ENCODE measurements around the gene LPCAT3. TPM values are rescaled to one million over a fixed set of nuclear protein-coding genes. Genes with fewer than 3 reads are reported as not detected.

Gene LPCAT3
- total and polyA plus RNA-seq, 2 of the 13 experiments (the other 11 are each of a cell fraction or from before 2014, with no cell fraction given): 44.5 to 64.3 TPM

GRCh38 chr12:6944381-6945186, 73.7 kb downstream of the LPCAT3 start (continued):
- peak; percentile 73 for TF ChIP-seq ZNF883 (CRISPR knock-in tag; IDR thresholded peaks at IDR 0.05; ENCODE audit: not compliant biosample characterization)
- peak; percentile 29; the same call in 1 of the 2 replicates for TF ChIP-seq HNF4A (CRISPR knock-in tag; IDR thresholded peaks at IDR 0.05)
- peak; percentile 75 for TF ChIP-seq RXRB (CRISPR knock-in tag; IDR thresholded peaks at IDR 0.05; ENCODE audit: borderline replicate concordance)
- peak; percentile 72; the same call in 1 of the 2 replicates for TF ChIP-seq ZNF180 (CRISPR knock-in tag; IDR thresholded peaks at IDR 0.05; ENCODE audit: borderline replicate concordance, low read depth)
- TF ChIP-seq E2F2 (CRISPR knock-in tag; IDR thresholded peaks at IDR 0.05; ENCODE audit: borderline replicate concordance): peak; percentile 98; the same call in 1 of the 2 replicates
- TF ChIP-seq PHF8 (CRISPR knock-in tag; IDR thresholded peaks at IDR 0.05): peak; percentile 34; the same call in 1 of the 2 replicates
- 0 out of 2 replicates have a peak, but pooled peaks have one; percentile 33 for TF ChIP-seq MEIS2 (CRISPR knock-in tag; IDR thresholded peaks at IDR 0.05)
- TF ChIP-seq FOXP4 (CRISPR knock-in tag; IDR thresholded peaks at IDR 0.05): peak; percentile 60; the same call in 1 of the 2 replicates
- TF ChIP-seq HES4 (CRISPR knock-in tag; IDR thresholded peaks at IDR 0.05; ENCODE audit: borderline replicate concordance): peak; percentile 19; the same call in 1 of the 2 replicates
- TF ChIP-seq ZFP82 (CRISPR knock-in tag; IDR thresholded peaks at IDR 0.05; ENCODE audit: borderline replicate concordance): no peak
- TF ChIP-seq ZNF264 (CRISPR knock-in tag; IDR thresholded peaks at IDR 0.05): no peak
- TF ChIP-seq ZNF772 (CRISPR knock-in tag; IDR thresholded peaks at IDR 0.05): peak; percentile 74; the same call in 1 of the 2 replicates
- TF ChIP-seq NFE2L1 (CRISPR knock-in tag; IDR thresholded peaks at IDR 0.05; ENCODE audit: borderline replicate concordance): no peak
- TF ChIP-seq MLLT10 (CRISPR knock-in tag; IDR thresholded peaks at IDR 0.05): no peak
- no peak for TF ChIP-seq FOXK1 (CRISPR knock-in tag; IDR thresholded peaks at IDR 0.05; ENCODE audit: borderline replicate concordance, low read depth)
- peak; percentile 89 for TF ChIP-seq ZNF800 (CRISPR knock-in tag; IDR thresholded peaks at IDR 0.05)
- TF ChIP-seq KDM3A (CRISPR knock-in tag; IDR thresholded peaks at IDR 0.05; ENCODE audit: low read depth): peak; percentile 93
- TF ChIP-seq ARNT2 (CRISPR knock-in tag; IDR thresholded peaks at IDR 0.05; ENCODE audit: low read depth): peak; percentile 22; the same call in 1 of the 2 replicates
- 0 out of 2 replicates have a peak, but pooled peaks have one; percentile 48 for TF ChIP-seq ZSCAN25 (CRISPR knock-in tag; IDR thresholded peaks at IDR 0.05)
- TF ChIP-seq ZNF777 (CRISPR knock-in tag; IDR thresholded peaks at IDR 0.05): peak; percentile 80
- TF ChIP-seq ZNF329 (CRISPR knock-in tag; IDR thresholded peaks at IDR 0.05; ENCODE audit: low read depth): no peak
- no peak for TF ChIP-seq ZBTB2 (CRISPR knock-in tag; IDR thresholded peaks at IDR 0.05; ENCODE audit: low read depth)

Measured in HepG2 (cell line).